H9 (cell line): ENCODE results near the gene KANSL1L. TPM values are rescaled to one million over a fixed set of nuclear protein-coding genes. Genes with fewer than 3 reads are reported as not detected.

Source experiments
- DNase-seq: peaks from one replicate; pipeline ENCODE4 v3.0.0-alpha.2; 2017
- H2AFZ ChIP-seq: one replicate; pipeline ENCODE4 v1.6.1; 2013; ENCODE audit warnings: mild to moderate bottlenecking, low read length, control low read depth, moderate library complexity
- H2AK5ac ChIP-seq: 2 replicates; pipeline ENCODE4 v1.6.1; 2013; ENCODE audit warnings: low read length, control low read depth, mixed read lengths; ENCODE audit not compliant: insufficient read length
- H2BK120ac ChIP-seq: one replicate; pipeline ENCODE4 v1.6.1; 2013; ENCODE audit warnings: low read depth, mild to moderate bottlenecking, low read length, control low read depth, inconsistent platforms; ENCODE audit not compliant: poor library complexity, severe bottlenecking
- H2BK12ac ChIP-seq: 2 replicates; pipeline ENCODE4 v1.6.1; 2013; ENCODE audit warnings: low read length, control low read depth, mixed read lengths, low read depth; ENCODE audit not compliant: insufficient read length
- H2BK15ac ChIP-seq: 2 replicates; pipeline ENCODE4 v1.6.1; 2013; ENCODE audit warnings: low read depth, low read length, control low read depth
- H2BK20ac ChIP-seq: one replicate; pipeline ENCODE4 v1.6.1; 2013; ENCODE audit warnings: low read depth, mild to moderate bottlenecking, low read length, control low read depth, inconsistent platforms; ENCODE audit not compliant: poor library complexity, severe bottlenecking
- H2BK5ac ChIP-seq: 2 replicates; pipeline ENCODE4 v1.6.1; 2013; ENCODE audit warnings: low read length, control low read depth, mixed read lengths; ENCODE audit not compliant: insufficient read length
- H3K14ac ChIP-seq: 2 replicates; pipeline ENCODE4 v1.6.1; 2013; ENCODE audit warnings: low read length, control low read depth; ENCODE audit not compliant: insufficient read depth
- H3K18ac ChIP-seq: 2 replicates; pipeline ENCODE4 v1.6.1; 2013; ENCODE audit warnings: low read depth, mild to moderate bottlenecking, mixed read lengths, low read length, control low read depth; ENCODE audit not compliant: insufficient read length
- H3K23ac ChIP-seq: 2 replicates; pipeline ENCODE4 v1.6.1; 2013; ENCODE audit warnings: low read length, control low read depth, mixed read lengths, low read depth; ENCODE audit not compliant: insufficient read length
- H3K23me2 ChIP-seq: 2 replicates; pipeline ENCODE4 v1.6.1; 2013; ENCODE audit warnings: low read depth, mild to moderate bottlenecking, mixed read lengths, low read length, control low read depth; ENCODE audit not compliant: insufficient read length, poor library complexity, severe bottlenecking
- H3K27ac ChIP-seq: 2 replicates; pipeline ENCODE4 v1.5.1; 2013; ENCODE audit warnings: low read length, control low read depth, mixed read lengths, low read depth; ENCODE audit not compliant: insufficient read length
- H3K27me3 ChIP-seq: 2 replicates; pipeline ENCODE4 v1.6.1; 2013; ENCODE audit warnings: low read length, control low read depth, inconsistent platforms; ENCODE audit not compliant: insufficient read depth
- H3K4ac ChIP-seq: 2 replicates; pipeline ENCODE4 v1.6.1; 2013; ENCODE audit warnings: low read depth, mild to moderate bottlenecking, control low read depth, inconsistent platforms, low read length, moderate library complexity
- H3K4me1 ChIP-seq: 2 replicates; pipeline ENCODE4 v1.6.1; 2013; ENCODE audit warnings: low read length, control low read depth, inconsistent platforms; ENCODE audit not compliant: insufficient read depth
- H3K4me2 ChIP-seq: 2 replicates; pipeline ENCODE4 v1.6.1; 2013; ENCODE audit warnings: low read length, control low read depth, mixed read lengths; ENCODE audit not compliant: insufficient read length, insufficient read depth
- H3K56ac ChIP-seq: 2 replicates; pipeline ENCODE4 v1.6.1; 2013; ENCODE audit warnings: low read depth, mild to moderate bottlenecking, mixed read lengths, low read length, control low read depth; ENCODE audit not compliant: insufficient read length
- H3K79me1 ChIP-seq: 2 replicates; pipeline ENCODE4 v1.6.1; 2013; ENCODE audit warnings: low read depth, mild to moderate bottlenecking, moderate library complexity, low read length, control low read depth, inconsistent platforms; ENCODE audit not compliant: insufficient read depth, poor library complexity, severe bottlenecking
- H3K79me2 ChIP-seq: 2 replicates; pipeline ENCODE4 v1.6.1; 2013; ENCODE audit warnings: low read length, control low read depth, inconsistent platforms; ENCODE audit not compliant: insufficient read depth
- H3K9ac ChIP-seq: 2 replicates; pipeline ENCODE4 v1.6.1; 2013; ENCODE audit warnings: low read length, control low read depth, mixed read lengths; ENCODE audit not compliant: insufficient read length; ENCODE audit errors: extremely low read depth
- H3K9me3 ChIP-seq: one replicate; pipeline ENCODE4 v1.6.1; 2013; ENCODE audit warnings: low read depth, low read length, inconsistent platforms; ENCODE audit not compliant: control insufficient read depth
- H3T11ph ChIP-seq: one replicate; pipeline ENCODE4 v1.6.1; 2013; ENCODE audit warnings: mild to moderate bottlenecking, low read length, control low read depth, inconsistent platforms
- H4K20me1 ChIP-seq: one replicate; pipeline ENCODE4 v1.6.1; 2013; ENCODE audit not compliant: control insufficient read depth, insufficient read length, insufficient read depth
- H4K5ac ChIP-seq: 2 replicates; pipeline ENCODE4 v1.6.1; 2013; ENCODE audit warnings: low read depth, mild to moderate bottlenecking, mixed read lengths, low read length, control low read depth; ENCODE audit not compliant: insufficient read length
- H4K8ac ChIP-seq: replicated peaks from 2 replicates; pipeline ENCODE4 v1.6.1; 2013; ENCODE audit warnings: low read length, control low read depth, mixed read lengths, low read depth; ENCODE audit not compliant: insufficient read length
- H4K91ac ChIP-seq: 2 replicates; pipeline ENCODE4 v1.6.1; 2013; ENCODE audit warnings: low read depth, mild to moderate bottlenecking, moderate library complexity, mixed read lengths, low read length, control low read depth; ENCODE audit not compliant: insufficient read length
- H3K27ac Mint-ChIP-seq, 3 experiments: 2 replicates in 2 of 3; 3 replicates in 1 of 3; pipeline ENCODE4 v1.8.0; 2020 to 2021; ENCODE audit warnings: mixed read lengths in 3 of 3, mild to moderate bottlenecking in 1 of 3, moderate library complexity in 1 of 3
- H3K27me3 Mint-ChIP-seq: 2 replicates; pipeline ENCODE4 v1.8.0; 2021; ENCODE audit warnings: low read depth, mild to moderate bottlenecking, moderate library complexity, mixed read lengths
- H3K36me3 Mint-ChIP-seq, 3 experiments: 2 replicates in 2 of 3; 3 replicates in 1 of 3; pipeline ENCODE4 v1.8.0; 2020 to 2021; ENCODE audit warnings: low read depth in 3 of 3, mixed read lengths in 3 of 3; ENCODE audit not compliant: insufficient read depth in 1 of 3
- H3K4me1 Mint-ChIP-seq, 2 experiments: 2 replicates each; pipeline ENCODE4 v1.8.0; 2020; ENCODE audit warnings: mixed read lengths in 2 of 2
- H3K4me3 Mint-ChIP-seq, 2 experiments: 2 replicates in 1 of 2; 3 replicates in 1 of 2; pipeline ENCODE4 v1.8.0; 2020 to 2021; ENCODE audit warnings: mild to moderate bottlenecking in 2 of 2, mixed read lengths in 2 of 2, moderate library complexity in 1 of 2
- H3K9me3 Mint-ChIP-seq, 2 experiments: 2 replicates in 1 of 2; 3 replicates in 1 of 2; pipeline ENCODE4 v1.8.0; 2020; ENCODE audit warnings: mild to moderate bottlenecking in 2 of 2, mixed read lengths in 2 of 2, moderate library complexity in 1 of 2
- CTCF ChIP-seq: fragments of 200-600 bp; sonication (generic); conservative IDR thresholded peaks from 3 replicates; pipeline ENCODE4 v1.8.0; 2021; ENCODE audit warnings: antibody characterized with exemption, mild to moderate bottlenecking
- WGBS: extraction: QIAGEN DNeasy Blood & Tissue Kit; methylation state at CpG from one replicate; pipeline ENCODE4 v1.1.7; 2013; ENCODE audit warnings: missing lambda C conversion rate, low lambda C conversion rate, mixed read lengths; ENCODE audit not compliant: insufficient read length; ENCODE audit errors: extremely low coverage; 5-methylcytosine and 5-hydroxymethylcytosine counted together
- total RNA-seq: library from RNA; stranded (reverse); gene quantifications from 2 replicates; pipeline ENCODE4 v1.2.1, GENCODE V29; 2021

KANSL1L gene
- total RNA-seq, 1 experiment from 2014 or later = 8.2 TPM

- no peaks in the 10 kb centered on the region for H3K79me1 ChIP-seq
- WGBS = no CpG with 5 or more reads among the region's 4 CpGs
- no peaks in the 10 kb centered on the region for H3K9me3 ChIP-seq
- no peak for TF ChIP-seq CTCF
- H3K4me2 ChIP-seq = no peak overlapping the region
- H2BK12ac ChIP-seq = no peak overlapping the region
- H2AFZ ChIP-seq = no peak overlapping the region
- H3K4ac ChIP-seq = no peak overlapping the region
- no peak overlapping the region for H2BK20ac ChIP-seq
- Mint-ChIP-seq H3K4me3 (no peak overlapping the region), H3K27me3 (peaks cover 2% of the 10 kb centered on the region), H3K36me3 (no peaks in the 10 kb centered on the region), H3K4me1 (no peaks in the 10 kb centered on the region), H3K9me3 (no peaks in the 10 kb centered on the region), H3K27ac (no peak overlapping the region)
- H3K56ac ChIP-seq = no peak overlapping the region
- H4K5ac ChIP-seq = no peak overlapping the region
- no peak overlapping the region for H3K27ac ChIP-seq
- H3K23ac ChIP-seq = no peak overlapping the region
- no peak overlapping the region for H2BK15ac ChIP-seq
- no peaks in the 10 kb centered on the region for H3K23me2 ChIP-seq
- no peak overlapping the region for H3T11ph ChIP-seq
- no peak overlapping the region for H3K9ac ChIP-seq
- no peak for DNase-seq
- H4K8ac ChIP-seq = no peak overlapping the region
- H2BK5ac ChIP-seq = no peak overlapping the region
- H3K18ac ChIP-seq = no peak overlapping the region
- no peak overlapping the region for H4K91ac ChIP-seq
- H3K79me2 ChIP-seq = no peaks in the 10 kb centered on the region
- H4K20me1 ChIP-seq = no peaks in the 10 kb centered on the region
- no peak overlapping the region for H2AK5ac ChIP-seq
- no peak overlapping the region for H2BK120ac ChIP-seq
- H3K4me1 ChIP-seq = no peaks in the 10 kb centered on the region
- no peaks in the 10 kb centered on the region for H3K27me3 ChIP-seq
- H3K14ac ChIP-seq = no peak overlapping the region
Measured at GRCh38 chr2:209988010-209988409, 183.2 kb downstream of the KANSL1L start.
